DND-41 (cell line): ENCODE data around the gene SLC25A13.
"Not testable (repeated sequence)": the region's sequence is repeated elsewhere in the genome, so short reads cannot be mapped to it uniquely, and the experiment has no call there.

Experiments used
- ATAC-seq: fragments of 200-7000 bp; cut with Tn5 transposase; 3 replicates; pipeline ENCODE4 v1.9.1; 2021; ENCODE audit warnings: low read depth; ENCODE audit not compliant: insufficient read depth
- DNase-seq: peaks from one replicate; pipeline ENCODE4 v3.0.0-alpha.2; 2020
- H2AFZ ChIP-seq: 2 replicates; pipeline ENCODE4 v1.6.0; 2012; ENCODE audit warnings: low read depth, low read length
- H3K27ac ChIP-seq: 2 replicates; pipeline ENCODE4 v1.5.1; 2012; ENCODE audit warnings: low read length, inconsistent platforms
- H3K27me3 ChIP-seq: fragments of 200-600 bp; sonication (generic); 2 replicates; pipeline ENCODE4 v1.6.0; 2012; ENCODE audit warnings: low read length, mild to moderate bottlenecking, inconsistent platforms; ENCODE audit not compliant: insufficient read depth, poor library complexity
- H3K36me3 ChIP-seq: 2 replicates; pipeline ENCODE4 v1.5.1; 2012; ENCODE audit warnings: low read length, inconsistent platforms; ENCODE audit not compliant: insufficient read depth
- H3K4me1 ChIP-seq: 2 replicates; pipeline ENCODE4 v1.5.1; 2012; ENCODE audit warnings: mild to moderate bottlenecking, low read length; ENCODE audit not compliant: insufficient read depth
- H3K4me2 ChIP-seq: 2 replicates; pipeline ENCODE4 v1.6.0; 2012; ENCODE audit warnings: mild to moderate bottlenecking, moderate library complexity, low read length, inconsistent platforms; ENCODE audit not compliant: insufficient read depth
- H3K4me3 ChIP-seq, 2 experiments: fragments of 200-600 bp in 1 of 2; shearing (Covaris generic) in 1 of 2; 2 replicates each; pipeline ENCODE4 v1.5.1; 2012 to 2016; ENCODE audit warnings: inconsistent platforms in 2 of 2, low read length in 2 of 2, mild to moderate bottlenecking in 2 of 2, low read depth in 1 of 2, moderate library complexity in 1 of 2
- H3K79me2 ChIP-seq: 2 replicates; pipeline ENCODE4 v1.6.0; 2012; ENCODE audit warnings: low read length, inconsistent platforms; ENCODE audit not compliant: insufficient read depth
- H3K9ac ChIP-seq: 2 replicates; pipeline ENCODE4 v1.6.0; 2012; ENCODE audit warnings: low read depth, mild to moderate bottlenecking, inconsistent platforms, low read length, moderate library complexity
- H3K9me3 ChIP-seq: 2 replicates; pipeline ENCODE4 v1.5.1; 2012; ENCODE audit warnings: low read length, moderate library complexity, mild to moderate bottlenecking, inconsistent platforms; ENCODE audit not compliant: insufficient read depth, severe bottlenecking
- H4K20me1 ChIP-seq: 2 replicates; pipeline ENCODE4 v1.6.0; 2012; ENCODE audit warnings: low read length; ENCODE audit not compliant: insufficient read depth
- EZH2 ChIP-seq: IDR thresholded peaks from 3 replicates; pipeline ENCODE4 v1.6.1; 2012; ENCODE audit warnings: borderline replicate concordance, low read depth, mild to moderate bottlenecking, moderate library complexity, low read length, inconsistent platforms; ENCODE audit not compliant: severe bottlenecking
- TF ChIP-seq, protein P1 (sequence below): IDR thresholded peaks from 2 replicates; pipeline ENCODE4 v1.5.1; 2012; ENCODE audit warnings: borderline replicate concordance, low read length, moderate library complexity, mild to moderate bottlenecking; ENCODE audit not compliant: poor library complexity, severe bottlenecking; ENCODE audit errors: extremely low read depth

SLC25A13 gene

DNA sequence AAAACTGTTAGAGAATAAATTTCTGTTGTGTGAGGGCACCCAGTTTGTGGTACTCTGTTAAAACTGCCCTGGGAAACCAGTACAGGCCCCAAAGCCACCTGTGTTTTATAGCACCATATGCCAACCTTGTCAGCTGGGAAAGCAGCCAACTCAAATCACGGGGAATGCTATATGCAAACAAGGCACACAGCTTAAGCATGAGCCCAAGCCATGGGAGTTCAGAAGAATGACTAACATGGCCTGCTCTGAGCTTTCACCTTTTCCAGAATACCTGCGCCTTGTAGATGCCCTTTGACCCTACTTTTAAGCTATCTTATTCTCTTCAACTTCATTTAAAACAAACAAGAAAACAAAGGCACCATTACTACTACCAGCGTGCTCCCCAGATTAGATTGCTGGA, 5.5 kb upstream of the SLC25A13 start:
- TF ChIP-seq, protein P1, sequence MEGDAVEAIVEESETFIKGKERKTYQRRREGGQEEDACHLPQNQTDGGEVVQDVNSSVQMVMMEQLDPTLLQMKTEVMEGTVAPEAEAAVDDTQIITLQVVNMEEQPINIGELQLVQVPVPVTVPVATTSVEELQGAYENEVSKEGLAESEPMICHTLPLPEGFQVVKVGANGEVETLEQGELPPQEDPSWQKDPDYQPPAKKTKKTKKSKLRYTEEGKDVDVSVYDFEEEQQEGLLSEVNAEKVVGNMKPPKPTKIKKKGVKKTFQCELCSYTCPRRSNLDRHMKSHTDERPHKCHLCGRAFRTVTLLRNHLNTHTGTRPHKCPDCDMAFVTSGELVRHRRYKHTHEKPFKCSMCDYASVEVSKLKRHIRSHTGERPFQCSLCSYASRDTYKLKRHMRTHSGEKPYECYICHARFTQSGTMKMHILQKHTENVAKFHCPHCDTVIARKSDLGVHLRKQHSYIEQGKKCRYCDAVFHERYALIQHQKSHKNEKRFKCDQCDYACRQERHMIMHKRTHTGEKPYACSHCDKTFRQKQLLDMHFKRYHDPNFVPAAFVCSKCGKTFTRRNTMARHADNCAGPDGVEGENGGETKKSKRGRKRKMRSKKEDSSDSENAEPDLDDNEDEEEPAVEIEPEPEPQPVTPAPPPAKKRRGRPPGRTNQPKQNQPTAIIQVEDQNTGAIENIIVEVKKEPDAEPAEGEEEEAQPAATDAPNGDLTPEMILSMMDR: no peak
- TF ChIP-seq EZH2: no peak
- Histone ChIP-seq H3K4me1 (peaks cover 2% of the 10 kb centered on the region; the same call in 1 of the 2 replicates), H2AFZ (no peak overlapping the region), H4K20me1 (no peaks in the 10 kb centered on the region), H3K9me3 (no peaks in the 10 kb centered on the region), H3K4me2 (no peak overlapping the region), H3K9ac (no peak overlapping the region), H3K4me3 (no peak overlapping the region), H3K79me2 (no peaks in the 10 kb centered on the region), H3K27ac (no peak overlapping the region), H3K27me3 (no peaks in the 10 kb centered on the region), H3K36me3 (no peaks in the 10 kb centered on the region)
- ATAC-seq: no peak
- DNase-seq: no peak

DNA sequence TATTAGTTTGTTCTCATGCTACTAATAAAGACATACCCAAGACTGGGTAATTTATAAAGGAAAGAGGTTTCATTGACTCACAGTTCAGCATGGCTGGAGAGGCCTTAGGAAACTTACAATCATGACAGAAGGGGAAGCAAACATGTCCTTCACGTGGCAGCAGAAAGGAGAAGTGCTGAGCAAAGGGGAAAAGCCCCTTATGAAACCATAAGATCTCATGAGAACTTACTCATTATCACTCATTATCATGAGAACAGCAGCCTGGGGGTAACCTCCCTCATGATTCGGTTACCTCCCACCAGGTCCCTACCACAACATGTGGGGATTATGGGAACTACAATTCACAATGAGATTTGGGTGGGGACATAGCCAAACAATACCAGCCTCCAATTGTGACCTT, 4.9 kb upstream of the SLC25A13 start:
- H3K79me2 ChIP-seq, H3K4me1 ChIP-seq, H3K36me3 ChIP-seq, H3K27me3 ChIP-seq, DNase-seq, H3K4me3 ChIP-seq, H3K4me2 ChIP-seq, H4K20me1 ChIP-seq, H3K9me3 ChIP-seq, ATAC-seq, H3K27ac ChIP-seq, H3K9ac ChIP-seq, H2AFZ ChIP-seq: not testable (repeated sequence)

DNA sequence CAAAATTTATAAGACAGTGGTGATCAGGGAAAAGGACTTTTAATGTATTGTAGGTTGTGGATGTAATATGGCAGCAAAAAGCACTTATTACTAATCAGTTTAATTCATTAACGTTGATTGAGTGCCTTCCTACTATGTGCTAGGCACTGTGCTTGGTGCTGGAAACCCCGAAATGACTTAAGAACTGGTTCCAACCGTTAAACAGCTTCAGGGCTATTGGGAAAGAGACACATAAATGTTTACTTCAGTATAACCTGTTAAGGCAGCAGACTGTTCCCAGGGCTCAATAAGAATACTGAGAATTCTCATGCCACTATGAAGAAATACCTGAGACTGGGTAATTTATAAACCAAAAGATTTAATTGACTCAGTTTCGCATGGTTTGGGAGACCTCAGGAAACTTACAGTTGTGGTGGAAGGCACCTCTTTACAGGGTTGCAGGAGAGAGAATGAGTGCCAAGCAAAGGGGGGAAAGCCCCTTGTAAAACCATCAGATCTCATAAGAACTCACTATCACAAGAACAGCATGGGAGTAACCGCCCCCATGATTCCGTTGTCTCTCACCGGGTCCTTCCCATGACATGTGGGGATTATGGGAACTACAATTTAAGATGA, 1.1 kb upstream of the SLC25A13 start:
- no peak overlapping the region for H2AFZ ChIP-seq
- no peaks in the 10 kb centered on the region for H3K79me2 ChIP-seq
- H3K9me3 ChIP-seq: no peaks in the 10 kb centered on the region
- H3K27me3 ChIP-seq: peaks cover 3% of the 10 kb centered on the region
- H4K20me1 ChIP-seq: no peaks in the 10 kb centered on the region
- no peak for ATAC-seq
- no peak overlapping the region for H3K4me2 ChIP-seq
- DNase-seq: no peak
- H3K27ac ChIP-seq: no peak overlapping the region
- peaks cover 22% of the 10 kb centered on the region for H3K4me1 ChIP-seq
- no peak for TF ChIP-seq EZH2
- TF ChIP-seq, protein P1: no peak
- H3K4me3 ChIP-seq: no peak overlapping the region
- no peaks in the 10 kb centered on the region for H3K36me3 ChIP-seq
- no peak overlapping the region for H3K9ac ChIP-seq

DNA sequence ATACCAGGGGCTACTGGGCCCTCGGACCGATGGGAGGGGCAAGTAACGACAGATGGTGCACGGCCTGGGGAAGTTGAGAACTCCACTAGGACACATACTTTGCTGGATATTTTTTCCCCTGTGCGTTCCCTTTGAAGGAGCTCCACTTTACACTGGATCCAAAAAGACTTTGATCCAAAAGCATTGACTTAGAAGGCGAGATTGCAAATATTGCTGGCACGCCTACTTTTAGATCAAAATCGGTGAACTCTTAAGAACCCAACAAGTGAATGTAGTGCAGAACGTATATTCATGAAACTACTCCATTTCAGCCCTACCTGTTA, 436 bp upstream of the SLC25A13 start:
- ATAC-seq (no peak), DNase-seq (no peak)
- peaks cover 3% of the 10 kb centered on the region for H3K27me3 ChIP-seq
- no peaks in the 10 kb centered on the region for H3K9me3 ChIP-seq
- H2AFZ ChIP-seq: peak overlapping the region; percentile 68
- H3K79me2 ChIP-seq: no peaks in the 10 kb centered on the region
- no peaks in the 10 kb centered on the region for H4K20me1 ChIP-seq
- peaks cover 22% of the 10 kb centered on the region for H3K4me1 ChIP-seq
- no peak overlapping the region for H3K27ac ChIP-seq
- H3K9ac ChIP-seq: peak overlapping the region; percentile 67
- H3K4me2 ChIP-seq: peak overlapping the region; percentile 66
- peak overlapping the region in 1 of 2 experiments; percentile 59; a peak in 2 of 4 replicates for H3K4me3 ChIP-seq
- H3K36me3 ChIP-seq: no peaks in the 10 kb centered on the region
- no peak for TF ChIP-seq EZH2
- TF ChIP-seq, protein P1: no peak
